Measurements from ENCODE around the gene MSI2. TPM values are rescaled to one million over a fixed set of nuclear protein-coding genes. Genes with fewer than 3 reads are reported as not detected.

MSI2 gene
- total and polyA plus RNA-seq, 2 donors (not counting 1 experiment from before 2014, with no cell fraction given): 16.1 to 196 TPM

GRCh38 chr17:57584050-57584551 lies 327.8 kb downstream of the MSI2 start:
- Mint-ChIP-seq H3K9me3 (ENCODE audit: insufficient read depth) (no peaks in the 10 kb centered on the region), H3K27me3 (no peaks in the 10 kb centered on the region), H3K4me1 (no peaks in the 10 kb centered on the region), H3K27ac (no peak overlapping the region), H3K4me3 (no peak overlapping the region)
- H3K27me3 ChIP-seq (replicated peaks in 1 of 4; ENCODE audit: control extremely low read depth in 1 of 4, control insufficient read depth in 3 of 4, insufficient read depth in 4 of 4, low read length in 3 of 4): no peaks in the 10 kb centered on the region
- H3K9ac ChIP-seq (ENCODE audit: low read length): no peak overlapping the region
- WGBS (ENCODE audit: insufficient coverage): no CpG with 5 or more reads among the region's 9 CpGs
- DNase-seq (no peak), ATAC-seq (ENCODE audit: low read depth) (no peak)
- H3K9me3 ChIP-seq (ENCODE audit: control extremely low read depth in 1 of 3, control insufficient read depth in 2 of 3, insufficient read depth in 1 of 3, low read length in 2 of 3): no peaks in the 10 kb centered on the region
- H3K79me2 ChIP-seq (ENCODE audit: control insufficient read depth, insufficient read depth, low read length): peaks cover 6% of the 10 kb centered on the region
- no peak overlapping the region for H3K27ac ChIP-seq (ENCODE audit: low read length in 2 of 2)
- ChIA-PET POLR2A (no interaction called here), CTCF (interaction anchor here (1.4 to 2.1 kb wide), 2 partner anchors 36 to 88 kb away, joined by 3 to 8 read pairs; no protein-coding TSS in a partner anchor)
- no peak overlapping the region for H3K4me3 ChIP-seq (ENCODE audit: control extremely low read depth in 1 of 5, extremely low read depth in 1 of 5, insufficient read depth in 1 of 5, low read depth in 2 of 5, low read length in 4 of 5)
- intact Hi-C loops (cut with micrococcal nuclease): no loop called here
- H3K4me2 ChIP-seq (replicated peaks; ENCODE audit: low read depth, low read length, poor library complexity, severe bottlenecking): no peak overlapping the region
- H4K20me1 ChIP-seq (ENCODE audit: control insufficient read depth, insufficient read depth, low read length, poor library complexity, severe bottlenecking): no peaks in the 10 kb centered on the region
- no peaks in the 10 kb centered on the region for H3K4me1 ChIP-seq (ENCODE audit: control insufficient read depth in 2 of 2, insufficient read depth in 2 of 2, low read length in 2 of 2)
- H3K36me3 ChIP-seq (replicated peaks in 1 of 2; ENCODE audit: control extremely low read depth in 1 of 2, control insufficient read depth in 1 of 2, extremely low read depth in 1 of 2, insufficient read depth in 2 of 2, low read length in 1 of 2): peaks cover 0 to 2% of the 10 kb centered on the region in 2 experiments
- TF ChIP-seq CTCF (IDR thresholded peaks at IDR 0.05) (no peak), EZH2 (IDR thresholded peaks at IDR 0.05; ENCODE audit: borderline replicate concordance, insufficient read depth, low read depth, low read length, poor library complexity, severe bottlenecking) (no peak)
- no peak overlapping the region for H2AFZ ChIP-seq (ENCODE audit: insufficient read depth, low read depth, low read length, poor library complexity, severe bottlenecking)

GRCh38 chr17:57585341-57586195 lies 329.2 kb downstream of the MSI2 start:
- Histone ChIP-seq H3K79me2 (ENCODE audit: control insufficient read depth, insufficient read depth, low read length) (no peaks in the 10 kb centered on the region), H2AFZ (ENCODE audit: insufficient read depth, low read depth, low read length, poor library complexity, severe bottlenecking) (no peak overlapping the region), H3K27me3 (replicated peaks in 1 of 4; ENCODE audit: control extremely low read depth in 1 of 4, control insufficient read depth in 3 of 4, insufficient read depth in 4 of 4, low read length in 3 of 4) (no peaks in the 10 kb centered on the region), H3K27ac (ENCODE audit: low read length in 2 of 2) (no peak overlapping the region), H3K9me3 (ENCODE audit: control extremely low read depth in 1 of 3, control insufficient read depth in 2 of 3, insufficient read depth in 1 of 3, low read length in 2 of 3) (no peaks in the 10 kb centered on the region), H3K4me3 (ENCODE audit: control extremely low read depth in 1 of 5, extremely low read depth in 1 of 5, insufficient read depth in 1 of 5, low read depth in 2 of 5, low read length in 4 of 5) (no peak overlapping the region), H3K4me2 (replicated peaks; ENCODE audit: low read depth, low read length, poor library complexity, severe bottlenecking) (no peak overlapping the region), H3K9ac (ENCODE audit: low read length) (no peak overlapping the region), H3K4me1 (ENCODE audit: control insufficient read depth in 2 of 2, insufficient read depth in 2 of 2, low read length in 2 of 2) (no peaks in the 10 kb centered on the region), H3K36me3 (replicated peaks in 1 of 2; ENCODE audit: control extremely low read depth in 1 of 2, control insufficient read depth in 1 of 2, extremely low read depth in 1 of 2, insufficient read depth in 2 of 2, low read length in 1 of 2) (peaks cover 0 to 2% of the 10 kb centered on the region in 2 experiments), H4K20me1 (ENCODE audit: control insufficient read depth, insufficient read depth, low read length, poor library complexity, severe bottlenecking) (no peaks in the 10 kb centered on the region)
- ChIA-PET POLR2A (no interaction called here), CTCF (interaction anchor here (0.9 to 1.2 kb wide), 3 partner anchors 13 to 85 kb away, joined by 3 read pairs; no protein-coding TSS in a partner anchor)
- DNase-seq: no peak
- H3K4me3 Mint-ChIP-seq: no peak overlapping the region
- H3K27ac Mint-ChIP-seq: no peak overlapping the region
- H3K27me3 Mint-ChIP-seq: no peaks in the 10 kb centered on the region
- H3K4me1 Mint-ChIP-seq: no peaks in the 10 kb centered on the region
- no peaks in the 10 kb centered on the region for H3K9me3 Mint-ChIP-seq (ENCODE audit: insufficient read depth)
- intact Hi-C loops (cut with micrococcal nuclease): no loop called here
- 97% methylated on average over 19 of the region's 22 CpGs for WGBS (ENCODE audit: insufficient coverage)
- no peak for TF ChIP-seq CTCF (IDR thresholded peaks at IDR 0.05)
- TF ChIP-seq EZH2 (IDR thresholded peaks at IDR 0.05; ENCODE audit: borderline replicate concordance, insufficient read depth, low read depth, low read length, poor library complexity, severe bottlenecking): no peak
- no peak for ATAC-seq (ENCODE audit: low read depth)

Data from B cell (primary cell).